T1000 (cell line): Measurements from ENCODE around the gene TSEN2.

Experiments used
- DNase-seq: peaks from one replicate; lab custom pipeline; 2025; ENCODE audit warnings: mixed read lengths; lab: John Stamatoyannopoulos, UW

The TSEN2 gene

DNA sequence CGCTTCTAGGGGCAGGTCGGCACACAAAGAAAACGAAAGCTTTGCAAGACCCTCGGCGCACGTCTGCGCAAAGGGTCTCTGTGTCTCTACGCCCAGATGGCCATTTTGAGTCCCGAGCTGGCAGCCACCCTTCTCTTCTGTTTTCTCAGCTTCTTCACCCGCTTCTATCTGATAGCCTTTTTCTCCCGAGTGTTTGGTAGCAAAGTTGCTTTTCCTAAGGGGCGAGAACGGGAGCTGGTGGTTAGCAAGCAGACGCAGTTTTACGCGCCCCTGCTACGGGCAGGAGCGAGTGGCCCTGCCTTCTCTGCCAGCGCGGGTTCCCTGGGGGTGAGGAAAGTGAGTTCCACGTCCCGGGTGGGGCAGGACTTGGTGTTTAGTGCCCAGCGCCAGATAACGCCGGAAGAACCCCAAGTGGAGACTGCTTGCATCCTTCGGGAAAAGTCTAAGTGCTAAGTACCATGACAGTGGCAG is 69.7 kb downstream of the TSEN2 start:
- no peak for DNase-seq

DNA sequence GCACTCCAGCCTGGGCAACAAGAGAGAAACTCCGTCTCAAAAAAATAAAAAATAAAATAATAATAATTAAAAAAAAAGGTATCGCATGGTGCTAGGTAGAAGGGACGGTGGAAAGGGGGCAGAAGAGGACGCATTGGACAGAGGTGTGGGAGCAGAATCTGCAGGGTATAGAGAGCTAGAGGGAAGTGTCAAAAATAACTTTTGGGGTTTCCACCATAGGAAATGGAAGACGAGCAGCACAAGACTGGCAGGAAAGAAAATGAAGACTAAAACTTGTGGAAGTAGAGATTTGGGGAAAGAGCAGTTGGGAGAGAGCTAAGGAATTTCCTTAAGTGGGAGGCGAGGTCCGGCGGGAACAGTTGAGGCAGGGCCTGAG is 72.0 kb downstream of the TSEN2 start:
- DNase-seq, result no peak

DNA sequence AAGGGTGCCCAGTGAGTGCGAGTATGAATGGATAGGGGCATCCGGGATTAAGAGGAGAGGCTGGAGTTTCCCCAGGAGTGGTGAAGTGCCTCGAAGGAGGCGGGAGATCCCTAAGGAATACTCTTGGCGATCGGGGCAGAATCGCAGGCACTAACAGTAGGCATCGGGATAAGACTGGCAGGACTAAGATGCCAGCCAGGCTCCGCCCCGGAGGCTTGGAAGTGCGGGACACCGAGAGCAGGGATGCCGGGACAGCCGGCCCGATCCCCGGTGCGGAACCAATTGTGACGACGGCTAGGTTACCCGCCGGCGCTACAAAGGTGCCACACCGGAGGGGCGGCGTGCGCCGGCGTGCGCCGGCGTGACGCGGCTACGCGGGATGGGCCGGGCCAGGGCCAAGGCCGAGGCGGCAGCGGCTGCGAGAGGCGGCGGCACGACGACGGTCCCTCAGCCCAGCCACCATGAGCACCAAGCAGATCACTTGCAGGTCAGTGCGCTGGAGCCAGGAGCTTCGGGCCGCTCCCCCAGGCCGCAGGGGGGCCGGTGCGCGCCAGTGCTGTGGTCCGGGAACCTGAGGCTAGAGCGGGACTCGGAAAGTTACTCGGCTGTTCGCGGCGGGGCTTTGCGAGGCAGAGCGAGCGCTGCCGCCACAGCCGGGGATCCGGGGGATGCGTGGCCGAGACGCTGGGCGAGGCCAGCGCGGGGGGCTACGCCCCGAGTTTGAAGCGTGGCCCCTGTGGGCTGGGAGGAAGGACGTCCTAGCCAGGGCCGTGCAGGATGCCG is 72.6 kb downstream of the TSEN2 start, which contains the start of gene MKRN2:
TSS of gene MKRN2 (plus strand) at position 398 of the 783 bp plus-strand sequence. CDS start at position 462, 64 bp downstream.
- DNase-seq, result peak; percentile 90

DNA sequence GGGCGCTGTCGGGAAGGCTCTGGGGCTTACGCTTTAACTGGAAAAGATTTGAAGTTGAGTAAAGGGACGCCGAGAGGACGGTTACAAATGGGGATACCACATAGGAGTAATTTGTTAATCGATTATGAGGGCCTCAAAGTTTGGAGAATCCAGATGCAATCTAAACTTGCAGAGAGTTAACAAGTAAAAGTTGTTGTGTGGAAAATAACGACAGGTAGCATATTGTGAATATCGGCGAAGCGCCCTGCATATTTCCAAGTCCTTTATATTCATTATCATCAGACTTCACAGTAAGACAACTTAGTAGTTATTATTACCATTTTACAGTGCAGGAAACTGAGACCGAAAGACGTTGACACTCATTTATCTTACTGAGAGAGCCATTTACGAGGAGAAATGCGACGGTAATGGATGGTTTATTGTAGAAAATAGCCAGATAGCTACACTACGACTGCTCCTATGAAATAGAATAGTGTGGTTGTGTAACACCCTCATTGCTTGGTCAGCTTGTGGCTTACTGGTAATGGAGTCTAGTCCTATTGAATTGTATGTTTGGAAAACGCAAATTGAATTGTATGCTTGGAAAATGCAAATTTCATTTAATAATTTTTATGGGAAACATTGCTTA is 73.3 kb downstream of the TSEN2 start:
- no peak for DNase-seq

DNA sequence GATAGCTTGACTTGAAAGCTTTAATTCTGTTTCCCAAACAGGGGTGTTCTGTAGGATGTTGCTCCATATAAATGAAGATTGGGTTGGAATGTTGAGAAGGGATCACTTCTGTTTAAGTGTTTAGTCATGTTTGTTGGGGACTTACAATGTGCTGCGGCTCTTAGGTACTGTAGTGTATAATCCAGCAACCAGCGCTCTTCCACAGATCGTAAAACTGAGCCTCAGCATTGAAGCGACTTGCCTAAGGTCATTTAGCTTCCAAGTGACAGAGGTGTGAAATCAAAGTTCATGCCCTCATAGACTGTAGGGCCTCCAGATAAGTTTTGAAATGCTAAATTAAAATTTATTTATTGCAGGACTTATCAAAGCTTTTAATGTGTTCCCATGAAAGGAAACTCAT is 74.4 kb downstream of the TSEN2 start:
- DNase-seq, result no peak

DNA sequence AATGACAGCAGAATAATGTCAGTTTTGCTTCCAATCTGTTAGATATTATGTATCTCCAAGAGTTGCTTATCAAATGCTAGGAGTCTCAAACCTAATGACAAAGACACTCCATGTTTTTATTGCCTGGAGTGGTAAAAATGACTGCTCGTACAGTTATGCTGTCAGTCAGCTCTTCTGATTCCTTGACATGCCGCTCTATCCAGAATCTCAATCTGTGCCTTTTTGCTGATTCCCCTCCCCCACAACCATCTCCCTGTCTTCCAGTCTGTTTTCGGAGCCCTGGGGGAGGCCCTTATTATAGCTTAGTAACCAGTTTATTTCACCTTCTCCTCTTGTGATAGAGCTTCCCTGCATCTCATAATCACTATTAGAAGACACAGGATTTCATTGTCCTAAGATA is 75.2 kb downstream of the TSEN2 start:
- DNase-seq, result no peak

GRCh38 chr3:12560505-12561190 is 76.4 kb downstream of the TSEN2 start:
- DNase-seq, result no peak

DNA sequence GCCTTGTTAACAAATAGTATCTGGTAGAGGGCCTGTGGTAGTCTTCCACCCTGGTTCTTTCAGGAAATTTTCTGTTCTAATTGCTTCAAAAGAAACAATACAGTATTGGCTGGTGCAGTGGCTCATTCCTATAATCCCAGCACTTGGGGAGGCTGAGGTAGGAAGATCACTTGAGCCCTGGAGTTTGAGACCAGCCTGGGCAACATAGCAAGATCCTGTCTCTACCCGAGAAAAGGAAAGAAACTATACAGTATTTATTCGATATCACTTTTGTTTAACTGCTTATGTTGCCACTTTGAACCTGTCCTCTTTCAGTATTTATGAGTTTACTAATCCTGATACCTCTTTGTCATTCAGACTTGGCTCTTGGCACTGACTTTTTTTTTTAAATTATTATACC is 77.1 kb downstream of the TSEN2 start:
- no peak for DNase-seq

GRCh38 chr3:12562451-12562850 is 78.2 kb downstream of the TSEN2 start:
- no peak for DNase-seq

GRCh38 chr3:12566976-12567375 is 82.7 kb downstream of the TSEN2 start:
- no peak for DNase-seq

- no peak for DNase-seq
Measured at GRCh38 chr3:12568747-12569146, 84.5 kb downstream of the TSEN2 start.

DNA sequence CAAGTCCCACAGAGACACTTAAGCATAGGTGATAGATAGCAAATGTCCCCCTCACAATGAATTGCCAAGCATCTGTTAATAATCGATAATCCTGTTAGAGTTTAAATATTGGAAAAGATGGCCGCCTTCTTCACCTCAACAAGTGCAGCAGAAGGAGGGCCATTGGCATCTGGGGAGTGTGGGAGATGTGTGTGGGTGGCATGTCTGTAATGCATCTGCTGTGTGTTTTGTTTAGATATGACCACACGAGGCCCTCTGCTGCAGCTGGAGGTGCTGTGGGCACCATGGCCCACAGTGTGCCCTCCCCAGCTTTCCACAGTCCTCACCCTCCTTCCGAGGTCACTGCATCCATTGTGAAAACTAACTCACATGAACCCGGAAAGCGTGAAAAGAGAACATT is 85.6 kb downstream of the TSEN2 start:
- DNase-seq, result no peak

- DNase-seq, result no peak
Measured at GRCh38 chr3:12571986-12572385, 87.7 kb downstream of the TSEN2 start.

DNA sequence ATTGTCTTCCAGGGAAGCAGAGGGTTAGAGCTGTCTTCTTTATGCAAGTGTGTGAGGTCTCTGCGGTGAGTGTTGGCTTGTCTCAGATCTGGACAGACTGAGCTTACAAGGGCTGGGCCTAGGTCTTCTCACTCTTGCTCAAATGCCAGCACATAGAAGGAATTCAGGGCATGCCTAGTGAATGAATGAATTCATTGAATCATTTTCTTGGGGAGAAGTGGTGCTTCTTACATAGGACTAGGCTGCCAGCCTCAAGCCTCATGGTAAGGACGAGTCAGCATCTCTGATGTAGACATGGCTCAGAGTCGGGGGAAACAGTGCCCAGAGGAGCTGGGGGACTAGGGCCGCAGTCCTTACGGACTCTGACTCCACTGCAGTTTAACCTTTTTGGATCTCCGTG is 89.9 kb downstream of the TSEN2 start:
- DNase-seq, result no peak

GRCh38 chr3:12574661-12575060 is 90.4 kb downstream of the TSEN2 start:
- no peak for DNase-seq

DNA sequence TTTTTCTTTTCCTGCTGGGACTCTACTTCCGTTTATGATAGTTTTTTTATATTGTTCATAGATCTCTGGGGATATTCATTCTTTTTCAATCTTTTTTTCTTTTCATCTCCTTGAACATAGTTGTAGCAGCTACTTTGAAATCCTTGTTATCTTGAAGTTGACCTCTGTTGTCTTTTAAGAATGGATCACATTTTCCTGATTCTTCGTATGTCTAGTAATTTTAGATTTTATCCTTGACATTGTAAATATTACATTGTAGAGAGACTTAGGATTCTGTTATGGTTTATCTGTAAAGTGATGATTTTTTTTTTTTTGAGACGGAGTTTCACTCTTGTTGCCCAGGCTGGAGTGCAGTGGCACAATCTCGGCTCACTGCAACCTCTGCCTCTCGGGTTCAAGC is 93.1 kb downstream of the TSEN2 start:
- DNase-seq, result no peak

DNA sequence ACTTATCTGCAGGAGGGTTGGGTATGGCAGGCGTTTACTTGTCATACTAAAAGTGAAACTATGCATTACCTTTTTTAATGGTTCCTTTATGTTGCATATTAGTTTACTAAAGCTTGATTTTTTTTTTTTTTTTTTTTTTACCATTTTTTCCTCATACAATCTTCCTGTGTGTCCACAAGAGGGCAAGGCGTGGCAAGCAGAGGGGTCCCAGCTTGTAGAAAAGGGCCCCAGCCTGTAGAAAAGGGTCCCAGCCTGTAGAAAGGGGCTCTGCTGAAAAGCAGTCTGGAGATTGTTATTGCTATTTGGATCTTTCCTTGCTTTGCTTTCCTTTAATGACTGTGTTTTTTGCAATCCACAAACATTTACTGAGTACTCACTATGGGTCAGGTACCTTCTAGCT is 94.5 kb downstream of the TSEN2 start:
- no peak for DNase-seq

DNA sequence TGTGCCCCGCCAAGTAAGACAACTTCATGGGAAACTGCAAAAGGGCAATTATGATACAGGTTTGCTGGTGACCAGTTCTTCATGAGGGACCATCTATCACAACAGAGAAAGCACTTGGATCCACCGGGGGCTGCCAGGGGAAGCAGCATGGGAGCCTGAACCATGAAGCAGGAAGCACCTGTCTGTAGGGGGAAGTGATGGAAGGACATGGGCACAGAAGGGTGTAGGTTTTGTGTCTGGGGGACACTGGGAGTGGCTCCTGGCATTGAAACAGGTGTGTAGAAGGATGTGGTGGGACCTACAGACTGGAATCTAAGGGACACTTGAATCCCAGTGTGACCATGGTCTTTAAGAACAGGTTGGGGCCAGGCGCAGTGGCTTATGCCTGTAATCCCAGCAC is 95.2 kb downstream of the TSEN2 start:
- DNase-seq, result no peak

- DNase-seq, result no peak
Measured at GRCh38 chr3:12579905-12580304, 95.6 kb downstream of the TSEN2 start.

GRCh38 chr3:12582730-12583129 is 98.5 kb downstream of the TSEN2 start:
- DNase-seq, result no peak
